ENCODE data around the gene ADAMTS17.

Gene ADAMTS17

GRCh38 chr15:100050877-100051786 lies 290.6 kb downstream of the ADAMTS17 start:
- no peak for DNase-seq (ENCODE audit: low read depth in 2 of 2)

- no peak for DNase-seq (ENCODE audit: low read depth in 2 of 2)
Measured at GRCh38 chr15:100049936-100050876, 291.6 kb downstream of the ADAMTS17 start.

- DNase-seq (ENCODE audit: low read depth in 2 of 2): no peak
Measured at GRCh38 chr15:100049483-100049882, 292.3 kb downstream of the ADAMTS17 start.

GRCh38 chr15:100048736-100049135 lies 293.0 kb downstream of the ADAMTS17 start:
- DNase-seq (ENCODE audit: low read depth in 2 of 2): no peak

- DNase-seq (ENCODE audit: low read depth in 2 of 2): no peak
Measured at GRCh38 chr15:100043692-100044091, 298.1 kb downstream of the ADAMTS17 start.

- DNase-seq (ENCODE audit: low read depth in 2 of 2): no peak
Measured at GRCh38 chr15:100043068-100043641, 298.6 kb downstream of the ADAMTS17 start.

- no peak for DNase-seq (ENCODE audit: low read depth in 2 of 2)
Measured at GRCh38 chr15:100042558-100042957, 299.2 kb downstream of the ADAMTS17 start.

- no peak for DNase-seq (ENCODE audit: low read depth in 2 of 2)
Measured at GRCh38 chr15:100041127-100041828, 300.5 kb downstream of the ADAMTS17 start.

GRCh38 chr15:100039994-100040393 lies 301.8 kb downstream of the ADAMTS17 start:
- DNase-seq (ENCODE audit: low read depth in 2 of 2): no peak

- DNase-seq (ENCODE audit: low read depth in 2 of 2): no peak
Measured at GRCh38 chr15:100038736-100039135, 303.0 kb downstream of the ADAMTS17 start.

GRCh38 chr15:100037901-100038300 lies 303.9 kb downstream of the ADAMTS17 start:
- no peak for DNase-seq (ENCODE audit: low read depth in 2 of 2)

- DNase-seq (ENCODE audit: low read depth in 2 of 2): no peak
Measured at GRCh38 chr15:100036015-100036414, 305.8 kb downstream of the ADAMTS17 start.

GRCh38 chr15:100034191-100034590 lies 307.6 kb downstream of the ADAMTS17 start:
- DNase-seq (ENCODE audit: low read depth in 2 of 2): no peak

GRCh38 chr15:100033140-100033857 lies 308.5 kb downstream of the ADAMTS17 start:
- no peak for DNase-seq (ENCODE audit: low read depth in 2 of 2)

GRCh38 chr15:100032358-100033085 lies 309.3 kb downstream of the ADAMTS17 start:
- no peak for DNase-seq (ENCODE audit: low read depth in 2 of 2)

- DNase-seq (ENCODE audit: low read depth in 2 of 2): no peak
Measured at GRCh38 chr15:100031665-100032357, 310.0 kb downstream of the ADAMTS17 start.

- no peak for DNase-seq (ENCODE audit: low read depth in 2 of 2)
Measured at GRCh38 chr15:100030586-100031229, 311.1 kb downstream of the ADAMTS17 start.

- DNase-seq (ENCODE audit: low read depth in 2 of 2): no peak
Measured at GRCh38 chr15:100029868-100030479, 311.8 kb downstream of the ADAMTS17 start.

GRCh38 chr15:100029045-100029444 lies 312.7 kb downstream of the ADAMTS17 start:
- DNase-seq (ENCODE audit: low read depth in 2 of 2): no peak
